Bladder microvascular endothelial cell (primary cell): ENCODE data around the gene ZBTB2. TPM values are rescaled to one million over a fixed set of nuclear protein-coding genes. Genes with fewer than 3 reads are reported as not detected.

Experiments used
- total RNA-seq: library from RNA; depleted of rRNA; stranded (reverse); fragments of >200 nt; gene quantifications from 2 replicates; pipeline ENCODE4 v1.2.3, GENCODE V29; 2014

Gene ZBTB2, protein sequence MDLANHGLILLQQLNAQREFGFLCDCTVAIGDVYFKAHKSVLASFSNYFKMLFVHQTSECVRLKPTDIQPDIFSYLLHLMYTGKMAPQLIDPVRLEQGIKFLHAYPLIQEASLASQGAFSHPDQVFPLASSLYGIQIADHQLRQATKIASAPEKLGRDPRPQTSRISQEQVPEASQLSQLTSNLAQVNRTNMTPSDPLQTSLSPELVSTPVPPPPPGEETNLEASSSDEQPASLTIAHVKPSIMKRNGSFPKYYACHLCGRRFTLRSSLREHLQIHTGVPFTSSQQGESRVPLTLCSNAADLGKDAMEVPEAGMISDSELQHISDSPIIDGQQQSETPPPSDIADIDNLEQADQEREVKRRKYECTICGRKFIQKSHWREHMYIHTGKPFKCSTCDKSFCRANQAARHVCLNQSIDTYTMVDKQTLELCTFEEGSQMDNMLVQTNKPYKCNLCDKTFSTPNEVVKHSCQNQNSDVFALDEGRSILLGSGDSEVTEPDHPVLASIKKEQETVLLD
- 4.4 and 10.1 TPM in 2 replicates for total RNA-seq

DNA sequence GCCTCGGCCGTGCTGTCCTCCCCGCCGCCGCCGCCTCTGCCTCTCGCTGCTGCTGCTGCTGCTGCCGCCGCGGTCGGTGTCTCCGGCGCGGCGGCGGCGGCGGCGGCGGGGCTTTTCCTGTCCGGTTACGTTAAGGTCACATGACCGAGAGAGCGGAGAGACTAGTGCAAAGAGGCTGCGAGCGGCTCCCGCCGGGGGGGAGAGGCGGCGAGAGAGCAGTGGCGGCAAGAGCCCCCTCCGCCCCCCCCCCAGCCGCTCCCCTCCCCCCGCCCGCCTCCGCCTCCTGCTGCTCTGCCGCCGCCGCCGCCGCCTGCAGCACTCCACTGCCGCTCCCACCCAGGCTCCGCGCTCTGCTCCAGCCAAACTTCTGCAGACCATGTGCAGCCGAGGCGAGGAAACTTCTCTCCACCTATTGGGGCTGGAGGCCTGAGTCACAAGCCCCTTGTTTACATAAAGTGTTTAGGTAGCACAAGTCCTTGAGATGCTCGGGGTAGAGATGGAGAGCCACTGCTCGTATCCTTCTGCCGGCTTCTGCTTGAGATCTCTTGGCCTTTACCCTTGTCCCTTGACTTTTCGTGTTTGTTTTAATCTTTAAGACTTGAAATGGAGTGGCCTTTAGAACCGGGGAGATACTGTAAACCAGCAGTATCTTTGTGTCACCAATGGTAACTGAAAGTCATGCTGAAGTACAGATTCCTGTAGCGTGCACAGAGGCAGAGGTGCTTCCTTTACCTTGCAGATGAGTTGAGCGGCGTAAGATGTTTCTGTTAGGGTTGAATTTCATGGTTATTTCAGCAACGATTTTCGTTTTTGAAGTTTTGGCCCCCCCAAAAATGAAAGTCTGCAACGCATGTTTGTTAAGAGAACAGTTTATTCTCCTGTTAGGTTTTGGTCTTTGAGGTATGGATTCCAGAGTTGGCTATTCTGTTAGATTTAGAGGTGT is at the start of gene ZBTB2:
Gene ZBTB2, minus strand, starts transcription at position 89 of the 943 bp plus-strand sequence. CDS start 17,922 bp downstream, outside the sequence.

Other genes with a start within 250 kb of the ZBTB2 start
- gene AKAP12, start 151.6 kb downstream of the ZBTB2 start, total RNA-seq: 143 and 553 TPM in 2 replicates
- 21.8 and 22.8 TPM in 2 replicates for gene RMND1, start 60.6 kb upstream of the ZBTB2 start, total RNA-seq
- gene CCDC170, start 102.5 kb upstream of the ZBTB2 start, total RNA-seq: under 0.01 TPM in 1 of 2 replicates, not detected in the other